ENCODE results near the gene XPC.

- TF ChIP-seq, protein P1, sequence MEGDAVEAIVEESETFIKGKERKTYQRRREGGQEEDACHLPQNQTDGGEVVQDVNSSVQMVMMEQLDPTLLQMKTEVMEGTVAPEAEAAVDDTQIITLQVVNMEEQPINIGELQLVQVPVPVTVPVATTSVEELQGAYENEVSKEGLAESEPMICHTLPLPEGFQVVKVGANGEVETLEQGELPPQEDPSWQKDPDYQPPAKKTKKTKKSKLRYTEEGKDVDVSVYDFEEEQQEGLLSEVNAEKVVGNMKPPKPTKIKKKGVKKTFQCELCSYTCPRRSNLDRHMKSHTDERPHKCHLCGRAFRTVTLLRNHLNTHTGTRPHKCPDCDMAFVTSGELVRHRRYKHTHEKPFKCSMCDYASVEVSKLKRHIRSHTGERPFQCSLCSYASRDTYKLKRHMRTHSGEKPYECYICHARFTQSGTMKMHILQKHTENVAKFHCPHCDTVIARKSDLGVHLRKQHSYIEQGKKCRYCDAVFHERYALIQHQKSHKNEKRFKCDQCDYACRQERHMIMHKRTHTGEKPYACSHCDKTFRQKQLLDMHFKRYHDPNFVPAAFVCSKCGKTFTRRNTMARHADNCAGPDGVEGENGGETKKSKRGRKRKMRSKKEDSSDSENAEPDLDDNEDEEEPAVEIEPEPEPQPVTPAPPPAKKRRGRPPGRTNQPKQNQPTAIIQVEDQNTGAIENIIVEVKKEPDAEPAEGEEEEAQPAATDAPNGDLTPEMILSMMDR (IDR thresholded peaks at IDR 0.05): no peak
- TF ChIP-seq EP300 (IDR thresholded peaks at IDR 0.05): no peak
- TF ChIP-seq POLR2A (IDR thresholded peaks at IDR 0.05): no peak
- TF ChIP-seq POLR2AphosphoS5 (IDR thresholded peaks at IDR 0.05): no peak
These were observed 39.3 kb downstream of the XPC start for GRCh38 chr3:14138878-14139655.
